HG03378 (cell line): Measurements from ENCODE around the gene GPR34.
"Not testable (repeated sequence)": the region's sequence is repeated elsewhere in the genome, so short reads cannot be mapped to it uniquely, and the experiment has no call there.

Source experiments
- ATAC-seq: cut with Tn5 transposase; IDR thresholded peaks from one replicate; pipeline ENCODE4 v1.9.1; 2021; ENCODE audit warnings: mild to moderate bottlenecking, moderate library complexity; ENCODE audit not compliant: unreplicated experiment

The GPR34 gene, protein sequence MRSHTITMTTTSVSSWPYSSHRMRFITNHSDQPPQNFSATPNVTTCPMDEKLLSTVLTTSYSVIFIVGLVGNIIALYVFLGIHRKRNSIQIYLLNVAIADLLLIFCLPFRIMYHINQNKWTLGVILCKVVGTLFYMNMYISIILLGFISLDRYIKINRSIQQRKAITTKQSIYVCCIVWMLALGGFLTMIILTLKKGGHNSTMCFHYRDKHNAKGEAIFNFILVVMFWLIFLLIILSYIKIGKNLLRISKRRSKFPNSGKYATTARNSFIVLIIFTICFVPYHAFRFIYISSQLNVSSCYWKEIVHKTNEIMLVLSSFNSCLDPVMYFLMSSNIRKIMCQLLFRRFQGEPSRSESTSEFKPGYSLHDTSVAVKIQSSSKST

DNA sequence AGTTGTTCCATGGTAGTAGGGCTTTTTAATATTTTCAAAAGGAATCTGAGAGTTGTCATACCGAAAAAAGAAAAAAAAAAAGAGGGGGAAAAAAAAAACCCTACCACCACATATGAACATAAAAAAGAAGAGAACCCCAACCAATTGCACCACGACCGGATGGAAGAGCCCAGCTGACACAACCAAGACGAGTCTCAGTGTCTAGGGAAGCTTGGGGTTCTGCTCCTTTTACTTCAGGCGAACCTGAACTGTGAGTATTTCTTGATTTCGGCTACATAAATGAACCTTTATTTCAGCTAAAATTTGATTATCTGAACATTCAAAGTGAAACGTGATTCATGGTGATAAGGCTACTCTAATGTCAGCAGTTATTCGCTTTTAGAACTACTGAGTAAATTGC is at the start of gene GPR34:
Gene GPR34, plus strand, starts transcription at position 139 of the 400 bp plus-strand sequence. CDS start 6,661 bp downstream, outside the sequence.
- no peak for ATAC-seq

DNA sequence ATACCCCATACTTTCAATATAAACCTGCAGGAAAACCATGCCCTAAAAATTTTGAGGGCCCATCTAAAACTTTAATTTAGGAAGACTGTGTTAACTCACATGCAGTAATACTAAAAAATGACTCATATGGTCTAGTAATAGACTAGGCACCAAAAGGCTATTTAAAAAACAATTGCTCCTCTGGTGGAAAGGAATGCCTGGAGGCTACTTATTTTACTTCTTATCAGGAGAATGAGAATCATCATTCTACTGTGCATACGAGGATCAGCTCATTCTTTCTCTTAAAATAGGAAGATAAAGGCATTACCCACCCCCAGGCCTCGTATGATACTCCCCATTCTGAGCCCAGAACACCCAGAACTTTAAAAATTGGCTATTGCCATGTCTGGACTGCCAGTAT is 42.6 kb upstream of the GPR34 start:
- ATAC-seq, result not testable (repeated sequence)

DNA sequence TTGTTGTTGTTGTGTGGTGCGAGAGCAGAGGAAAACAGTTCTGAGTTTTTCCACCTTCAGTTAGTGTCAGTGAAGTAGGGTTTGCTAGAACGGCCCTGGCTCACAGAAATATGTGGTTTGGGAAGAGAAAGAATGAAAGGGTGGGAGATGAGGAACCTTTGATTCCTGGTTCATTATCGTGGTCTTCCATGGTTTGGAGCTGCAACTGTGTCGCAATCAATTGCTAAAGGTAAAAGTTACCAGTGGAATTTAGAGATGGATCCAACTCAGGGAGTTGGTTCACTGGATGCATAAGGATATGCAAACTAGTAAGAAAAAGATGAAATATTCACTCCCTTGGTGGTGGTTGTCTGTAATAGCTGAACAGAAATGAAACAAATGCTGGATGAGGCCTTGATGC is 35.6 kb upstream of the GPR34 start:
- ATAC-seq, result no peak

DNA sequence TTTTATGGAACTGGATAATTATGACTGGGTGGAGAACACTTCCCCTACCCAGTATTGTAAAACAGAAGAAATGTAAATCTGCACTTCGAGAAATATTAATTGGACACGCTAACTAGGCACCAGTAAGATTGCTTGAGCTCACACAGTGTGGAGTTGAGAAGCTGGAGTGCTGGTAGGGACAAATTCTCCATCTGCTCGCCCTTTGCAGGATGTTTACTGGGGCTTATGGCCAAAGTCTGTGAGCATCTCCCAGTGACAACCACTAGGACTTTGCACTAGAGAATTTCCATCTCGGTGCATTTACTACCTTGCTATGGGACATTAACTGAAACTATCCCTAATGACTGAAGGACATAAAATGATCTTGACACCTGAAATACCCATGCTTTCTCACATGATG is 33.7 kb upstream of the GPR34 start:
- ATAC-seq, result no peak

DNA sequence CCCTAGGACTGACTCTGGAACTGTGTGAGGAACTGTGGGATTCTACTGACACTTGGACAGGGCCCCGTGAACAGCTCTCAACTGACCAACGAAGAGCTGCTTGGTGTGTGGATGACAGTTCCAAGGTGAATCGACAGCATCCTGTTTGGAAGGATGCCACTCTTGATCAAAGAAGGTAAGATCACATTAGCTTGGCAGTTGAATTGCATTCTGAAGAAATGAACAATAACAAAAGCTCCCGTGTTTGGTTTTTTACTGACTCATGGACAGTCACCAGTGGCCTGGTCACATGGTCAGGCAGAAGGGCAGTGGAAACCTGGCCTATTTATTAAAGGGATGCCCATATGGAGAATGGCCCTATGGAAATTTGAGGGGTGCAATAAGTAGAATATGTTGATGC is 33.1 kb upstream of the GPR34 start:
- no peak for ATAC-seq

DNA sequence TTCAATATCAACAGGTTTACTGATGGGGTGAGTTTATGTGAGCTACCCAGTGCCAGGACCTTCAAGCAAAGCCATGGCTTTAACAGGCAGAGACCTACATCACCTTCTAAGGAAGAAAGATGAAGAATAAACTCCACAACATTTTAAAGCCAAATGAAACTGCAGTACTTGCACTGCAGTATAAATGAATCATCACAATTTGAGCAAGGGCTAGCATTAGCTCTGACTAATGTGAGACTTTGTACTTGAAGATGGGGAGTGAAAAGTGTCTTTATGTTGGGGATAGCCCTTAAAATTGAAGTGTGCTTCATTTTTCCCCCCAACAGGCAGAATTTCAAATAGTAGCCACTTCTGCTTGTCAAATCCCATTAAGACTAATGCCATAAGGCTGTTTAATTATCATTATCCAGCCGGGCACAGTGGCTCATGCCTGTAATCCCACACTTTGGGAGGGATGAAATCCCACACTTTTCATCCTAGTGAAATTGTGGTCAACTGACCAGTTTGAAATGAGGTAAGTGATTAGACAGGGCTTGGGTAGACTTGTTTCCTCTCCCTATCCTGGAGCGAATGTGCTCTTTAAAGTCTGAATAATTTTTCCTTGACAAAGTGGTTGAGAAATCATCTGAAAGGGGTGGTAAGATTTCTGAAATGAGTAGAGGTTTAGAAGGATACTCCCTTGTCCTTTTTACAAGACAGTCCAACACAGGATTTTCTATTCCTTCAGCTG is 27.2 kb upstream of the GPR34 start:
- no peak for ATAC-seq

DNA sequence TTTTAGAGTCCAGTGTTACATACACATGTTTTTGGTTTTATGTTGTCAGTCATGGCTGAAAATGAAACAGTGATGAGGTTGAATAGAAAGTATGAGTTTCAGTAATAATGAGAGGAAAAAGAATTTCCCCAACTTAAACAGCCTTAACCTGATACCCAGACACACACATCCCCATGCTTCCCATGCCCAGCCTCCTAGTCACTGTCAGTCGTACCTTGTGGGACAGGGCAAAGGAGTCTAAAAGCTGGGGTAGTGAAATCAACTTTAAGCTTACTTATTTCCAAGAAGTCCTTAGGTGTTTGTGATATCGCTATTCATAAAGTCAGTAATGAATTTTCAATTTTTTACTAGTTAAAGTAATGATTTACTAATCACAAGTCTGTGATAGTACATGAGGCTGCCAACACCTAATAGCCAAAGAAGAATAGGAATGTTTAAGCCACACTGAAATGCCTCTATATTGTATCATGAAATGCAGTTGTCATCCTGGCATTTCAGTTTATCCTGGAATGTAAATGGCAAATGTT is 24.3 kb upstream of the GPR34 start:
- peak; percentile 91 for ATAC-seq

DNA sequence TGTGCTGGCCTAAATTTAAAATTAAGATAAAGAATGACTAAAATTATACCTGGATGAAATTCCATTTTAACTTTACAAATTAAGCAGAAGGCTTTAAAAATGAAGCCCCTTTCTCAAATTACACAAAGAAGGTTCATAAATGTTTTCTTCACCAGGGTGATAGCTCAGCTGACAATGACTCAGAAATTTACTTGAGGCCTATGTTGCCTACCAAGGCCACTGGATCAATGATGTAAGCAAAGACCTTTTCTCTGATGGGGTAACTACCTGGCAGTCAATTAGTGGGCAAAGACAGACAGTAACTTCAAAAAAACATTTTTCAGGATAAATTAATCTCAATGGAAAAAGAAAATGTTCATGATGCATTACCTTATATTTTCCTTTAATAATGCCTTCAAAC is 23.9 kb upstream of the GPR34 start:
- ATAC-seq, result no peak

DNA sequence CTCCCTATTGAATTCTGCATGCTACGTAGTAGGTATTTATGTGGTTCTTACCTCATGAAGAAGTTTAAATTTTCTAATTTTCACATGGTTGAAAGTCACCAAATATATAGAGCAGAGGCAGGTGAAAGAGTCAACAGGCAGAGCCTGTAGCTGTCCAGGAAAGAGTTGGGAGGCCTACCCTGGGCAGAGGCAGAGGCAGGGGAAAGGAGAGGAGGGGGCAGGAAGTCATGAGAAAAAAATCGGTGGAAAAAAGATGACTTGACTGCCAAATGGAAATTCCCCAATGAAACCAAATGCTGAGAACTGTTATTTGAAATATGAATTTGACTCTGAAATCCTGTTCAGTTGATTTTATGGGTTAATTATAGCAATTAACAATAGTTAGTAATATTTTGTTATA is 23.1 kb upstream of the GPR34 start:
- ATAC-seq, result no peak

DNA sequence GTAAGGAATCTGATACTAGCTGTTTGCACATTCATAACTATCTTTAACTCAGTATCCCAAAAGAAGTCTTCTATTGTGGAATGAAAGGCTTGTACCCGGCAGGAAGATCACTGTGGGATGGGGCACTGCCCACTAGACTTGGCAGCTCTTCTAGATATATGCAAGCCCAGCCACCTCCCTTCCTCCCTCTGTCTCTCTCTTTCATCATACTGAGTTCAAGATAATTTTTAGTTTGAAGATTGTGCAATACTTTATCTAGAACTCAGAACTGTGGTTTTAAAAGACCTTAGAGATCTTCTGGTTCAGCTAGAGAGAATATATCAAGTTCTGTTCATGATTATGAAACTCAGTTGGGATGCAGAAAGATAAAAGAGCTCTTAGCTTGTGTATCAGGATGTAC is 22.5 kb upstream of the GPR34 start:
- no peak for ATAC-seq

DNA sequence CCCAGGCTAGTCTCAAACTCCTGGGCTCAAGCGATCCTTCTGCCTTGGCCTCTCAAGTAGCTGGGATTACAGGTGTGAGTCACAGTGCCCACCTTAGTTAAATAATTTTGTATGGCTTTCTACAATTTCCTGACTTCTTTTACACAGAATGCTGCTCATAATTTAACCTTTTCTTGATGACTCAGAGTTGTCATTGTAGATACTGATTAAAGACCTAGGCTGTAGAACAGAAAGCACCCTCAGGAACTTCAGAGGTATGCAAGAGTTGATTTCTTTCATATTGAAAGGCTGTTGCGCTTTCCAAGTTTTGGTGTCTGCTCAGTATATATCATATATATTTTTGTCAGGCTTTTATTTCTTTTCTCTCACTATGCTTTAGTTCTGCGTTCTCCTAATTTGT is 21.1 kb upstream of the GPR34 start:
- ATAC-seq, result no peak

DNA sequence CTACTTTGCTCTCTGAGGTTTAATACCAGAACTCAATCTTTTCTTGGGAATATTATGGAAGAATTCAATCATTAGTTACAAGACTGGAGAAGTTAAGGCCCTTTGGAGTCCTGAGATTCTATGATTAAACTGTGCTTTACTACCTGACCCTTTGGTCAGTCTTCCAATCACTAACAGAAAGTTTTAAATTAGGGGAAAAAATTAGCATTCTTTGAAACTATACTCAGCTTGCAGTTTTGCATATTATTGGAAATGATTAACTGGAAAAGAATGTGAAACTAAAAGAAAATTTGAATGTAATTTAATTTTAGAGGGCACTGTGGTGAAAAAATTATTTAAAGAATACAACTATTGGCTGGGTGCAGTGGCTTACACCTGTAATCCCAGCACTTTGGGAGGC is 18.7 kb upstream of the GPR34 start:
- no peak for ATAC-seq

DNA sequence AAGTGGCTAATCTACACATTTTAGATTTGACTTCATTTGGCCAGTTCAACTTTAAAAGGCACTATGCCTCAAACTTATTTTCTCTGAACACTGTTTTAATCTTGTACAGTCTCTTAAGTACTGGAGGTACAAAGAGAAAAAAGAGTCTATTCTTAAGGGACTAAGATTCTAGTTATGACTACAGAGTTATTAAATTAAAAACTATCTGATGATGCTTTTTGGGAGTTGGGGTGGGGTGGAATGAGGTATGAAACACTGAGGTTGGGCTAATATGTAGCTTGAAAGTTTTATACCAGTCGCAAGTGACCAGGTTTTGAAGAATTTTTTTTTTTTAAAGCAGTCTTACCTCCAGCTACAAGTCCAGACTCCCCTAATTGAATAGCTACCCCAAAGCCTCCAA is 17.7 kb upstream of the GPR34 start:
- ATAC-seq, result no peak

DNA sequence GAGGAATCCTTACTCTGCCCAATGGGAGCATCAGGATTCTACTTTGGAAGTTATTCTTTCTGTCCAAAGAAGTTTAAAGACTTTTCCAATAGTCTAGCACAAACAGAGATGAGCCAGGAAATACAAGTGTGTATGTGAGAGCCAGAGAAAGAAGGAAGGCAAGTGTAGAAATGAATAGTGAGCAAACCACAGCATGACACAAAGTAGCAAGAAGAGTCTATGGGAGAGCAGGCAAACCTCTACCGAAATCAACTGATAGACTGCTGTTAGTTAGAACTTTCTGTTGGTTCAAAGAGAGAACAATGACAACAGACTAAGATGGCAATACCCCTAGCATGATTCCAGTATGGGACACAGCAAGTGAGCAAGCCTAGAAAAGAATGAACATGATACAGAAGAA is 16.1 kb upstream of the GPR34 start:
- ATAC-seq, result no peak

DNA sequence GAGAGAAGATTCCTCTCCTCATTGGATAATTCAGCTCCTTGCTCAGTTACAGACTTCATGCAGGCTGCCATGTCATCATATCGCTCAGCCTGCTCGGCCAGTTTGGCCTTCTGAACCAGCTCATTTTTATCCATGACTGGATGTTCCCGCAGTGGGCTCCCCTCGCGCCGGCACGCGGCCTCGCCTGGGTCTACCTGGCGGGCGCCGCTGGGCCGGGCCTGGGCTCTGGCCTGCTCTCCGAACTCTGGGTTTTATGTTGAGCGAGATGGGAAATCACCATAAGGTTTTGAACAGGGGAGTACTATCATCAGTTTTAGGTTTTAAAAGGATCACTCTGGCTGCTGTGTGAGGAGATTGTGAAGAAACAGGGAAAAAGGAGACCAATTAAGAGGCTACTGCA is 12.4 kb upstream of the GPR34 start:
- ATAC-seq, result not testable (repeated sequence)

DNA sequence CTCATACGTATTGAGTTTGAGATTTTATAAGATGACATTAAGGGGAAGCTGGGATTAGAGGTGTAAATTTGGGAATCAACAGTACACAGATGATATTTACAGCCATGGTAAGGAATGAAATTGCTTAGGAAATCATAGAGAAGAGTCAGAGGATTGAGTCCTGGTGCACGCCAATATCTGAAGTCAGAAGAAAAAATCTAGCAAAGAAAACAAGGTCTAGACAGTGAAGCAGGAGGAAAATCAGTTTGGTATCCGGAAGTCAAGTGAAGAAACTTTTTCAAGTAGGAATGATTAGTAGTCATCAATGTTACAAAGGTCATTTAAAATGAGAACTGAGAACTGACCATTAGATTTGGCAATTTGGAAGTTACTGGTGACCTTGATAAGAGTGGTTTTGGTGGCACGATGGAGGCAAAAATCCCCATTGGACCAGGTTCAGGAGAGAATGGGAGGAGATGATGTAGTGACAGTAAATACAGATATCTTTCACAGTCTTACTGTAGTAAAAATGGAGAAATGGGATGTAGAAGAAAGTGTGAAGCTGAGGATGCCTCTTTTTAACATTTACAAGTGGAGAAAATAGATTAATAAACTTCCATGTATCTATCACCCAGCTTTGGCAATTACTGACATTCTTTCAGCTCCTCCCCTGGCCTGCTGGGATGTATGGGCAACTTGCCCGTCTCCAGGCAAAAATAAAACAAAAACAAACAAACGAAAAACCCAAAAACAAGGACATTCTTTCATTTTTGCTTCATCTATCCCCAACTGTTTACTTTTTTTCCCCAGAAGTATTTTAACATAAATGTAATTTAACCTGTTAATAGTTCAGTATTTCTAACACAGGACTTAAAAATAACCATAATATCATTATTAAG is 11.4 kb upstream of the GPR34 start:
- no peak for ATAC-seq

DNA sequence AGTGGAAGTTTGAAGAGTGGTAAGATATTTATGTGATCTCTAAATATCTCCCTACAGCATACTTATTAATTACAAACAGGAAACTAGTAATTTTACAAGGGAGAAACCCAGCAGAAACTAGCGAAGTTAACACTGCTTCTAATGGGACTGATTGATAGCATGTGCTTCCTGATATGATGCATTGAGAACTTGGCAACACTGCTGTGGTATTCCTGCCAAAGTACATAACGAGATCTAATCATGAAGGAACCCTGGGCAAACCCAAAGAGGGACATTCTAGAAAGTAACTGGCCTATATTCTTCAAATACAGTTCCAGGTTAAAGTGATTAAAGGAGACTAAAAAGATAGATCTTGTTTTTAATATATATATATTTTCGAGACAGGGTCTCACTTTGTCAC is 4.6 kb upstream of the GPR34 start:
- ATAC-seq, result no peak

DNA sequence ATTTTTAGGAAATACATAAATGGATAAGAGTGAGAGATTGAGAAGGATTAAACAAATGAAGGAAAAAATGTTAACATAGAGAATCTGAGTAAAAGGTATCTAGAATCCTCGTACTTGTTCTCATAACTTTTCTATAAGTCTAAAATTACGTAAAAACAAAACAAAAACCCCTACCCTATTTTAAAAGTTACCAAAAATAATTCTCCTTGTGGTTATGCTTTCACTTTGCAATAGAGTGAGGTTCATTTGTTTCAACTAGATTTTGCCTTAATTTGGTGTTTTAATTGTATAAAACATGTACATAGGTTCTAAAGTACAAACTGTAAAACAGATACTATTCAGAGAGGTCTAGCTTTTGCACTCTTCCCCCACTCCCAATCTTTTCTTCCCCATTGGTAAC is 3.8 kb upstream of the GPR34 start:
- ATAC-seq, result no peak

DNA sequence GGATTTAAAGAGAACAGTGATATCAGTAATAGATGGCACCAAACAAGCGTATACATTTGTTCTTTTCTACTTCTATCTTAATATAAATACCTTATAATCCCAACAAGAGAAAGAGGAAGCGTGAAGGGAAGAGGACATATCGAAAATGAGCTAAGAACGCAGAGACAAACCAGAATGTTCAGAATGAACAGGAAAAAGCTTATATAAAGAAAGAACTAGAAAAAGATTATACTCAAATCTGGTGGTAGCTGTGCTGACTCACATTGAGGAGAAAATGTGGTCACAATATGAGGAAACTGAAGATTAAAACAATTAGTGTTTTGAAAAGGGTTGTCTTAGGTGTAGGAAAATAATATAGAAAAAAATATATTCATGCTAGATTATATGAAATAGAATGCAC is 2.0 kb upstream of the GPR34 start:
- no peak for ATAC-seq

DNA sequence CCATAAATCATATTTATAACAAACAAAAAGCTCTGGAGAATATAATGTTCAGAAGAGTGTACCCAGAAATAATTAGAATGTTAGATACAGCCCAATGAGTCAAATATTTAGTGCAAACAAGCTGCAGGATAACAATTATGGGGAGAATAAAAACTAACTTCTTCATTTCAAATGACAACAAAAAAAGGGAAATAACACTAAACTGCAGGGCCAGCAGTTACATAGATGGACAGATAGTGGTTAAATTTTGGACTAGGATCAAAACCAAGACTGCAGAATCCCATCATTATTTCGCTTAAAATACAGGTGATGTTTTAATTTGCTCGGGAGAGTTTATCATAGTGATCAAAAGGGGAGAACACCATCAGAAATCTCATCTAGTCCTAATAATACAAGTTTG is 617 bp upstream of the GPR34 start:
- no peak for ATAC-seq

DNA sequence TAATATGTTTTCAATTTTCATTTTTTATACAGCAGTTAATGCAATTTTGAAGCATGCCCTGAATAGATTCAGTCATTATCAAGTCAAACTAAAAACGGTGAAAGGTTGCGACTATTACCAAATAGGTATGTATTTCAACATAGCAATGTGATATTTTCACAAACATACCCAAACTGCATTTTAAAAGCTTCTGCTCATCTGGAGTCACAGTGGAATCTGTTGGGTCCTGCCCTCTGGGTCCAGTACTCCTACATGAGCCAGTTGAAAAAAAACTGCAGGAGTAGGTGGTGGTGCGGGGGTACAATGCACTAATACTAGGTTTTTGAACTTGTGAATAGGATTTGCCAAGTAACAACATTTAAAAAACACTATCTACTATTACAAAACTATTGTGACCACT is 938 bp downstream of the GPR34 start:
- no peak for ATAC-seq
